HCT116 (cell line): ENCODE data around the gene CDH1. TPM values are rescaled to one million over a fixed set of nuclear protein-coding genes. Genes with fewer than 3 reads are reported as not detected.

Experiments used
- ATAC-seq: fragments of 200-7000 bp; cut with Tn5 transposase; 2 replicates; pipeline ENCODE4 v1.9.1; 2020; ENCODE audit warnings: mild to moderate bottlenecking, moderate library complexity
- BruUV-seq: library from RNA; stranded (reverse); fragments of 400-500 nt; replicated peaks from 2 replicates; lab custom pipeline; 2021; lab: Mats Ljungman, UMichigan
- CTCF ChIA-PET: fragments of 300-600 bp; sonication (Branson Sonifier 250); formaldehyde crosslinking; loops from one replicate; lab custom pipeline; 2021; ENCODE audit warnings: antibody characterized with exemption; lab: Charles Lee
- POLR2A ChIA-PET: fragments of 300-600, 350-600 bp; sonication (Branson Sonifier 250); formaldehyde crosslinking; loops from one replicate; lab custom pipeline; 2021; ENCODE audit warnings: antibody characterized with exemption; lab: Charles Lee
- RAD21 ChIA-PET, 2 experiments: fragments of 300-600 bp; sonication (Branson Sonifier 250); formaldehyde crosslinking; loops; one replicate each; lab custom pipeline; 2023; ENCODE audit warnings: low total read pairs in 2 of 2; ENCODE audit not compliant: uncharacterized antibody in 2 of 2, unreplicated experiment in 2 of 2, low non-redundant PET in 1 of 2; lab: Charles Lee
- DNase-seq: peaks from one replicate; pipeline ENCODE4 v3.0.0-alpha.2; 2010; ENCODE audit warnings: low read depth, low spot score
- H2AFZ ChIP-seq: fragments of 200-600 bp; shearing (Covaris generic), sonication (generic); 2 replicates; pipeline ENCODE4 v1.6.1; 2017; ENCODE audit warnings: low read depth, mixed run types, mixed read lengths, antibody characterized with exemption, low read length; ENCODE audit not compliant: poor library complexity, severe bottlenecking
- H3K27ac ChIP-seq: 2 replicates; pipeline ENCODE4 v1.5.1; 2012; ENCODE audit warnings: low read depth, low read length
- H3K27me3 ChIP-seq: fragments of 200-600 bp; sonication (generic); 2 replicates; pipeline ENCODE4 v1.6.1; 2016; ENCODE audit warnings: mixed run types, low read length, mixed read lengths; ENCODE audit not compliant: insufficient read depth
- H3K36me3 ChIP-seq, 2 experiments: fragments of 200-500 bp in 1 of 2; fragments of 200-600 bp in 1 of 2; sonication (Bioruptor generic) in 1 of 2; sonication (generic) in 1 of 2; 2 replicates each; pipeline versions ENCODE4 v1.5.1 to v1.6.1; 2014 to 2016; ENCODE audit warnings: low read length in 2 of 2, inconsistent platforms in 1 of 2, mixed read lengths in 1 of 2, mixed run types in 1 of 2; ENCODE audit not compliant: insufficient read depth in 2 of 2, control insufficient read depth in 1 of 2
- H3K4me1 ChIP-seq, 2 experiments: fragments of 200-600 bp in 1 of 2; sonication (generic) in 1 of 2; 2 replicates each; pipeline versions ENCODE4 v1.5.1 to v1.6.1; 2012 to 2017; ENCODE audit warnings: low read length in 2 of 2, inconsistent platforms in 1 of 2, mild to moderate bottlenecking in 1 of 2, mixed read lengths in 1 of 2, mixed run types in 1 of 2, moderate library complexity in 1 of 2; ENCODE audit not compliant: insufficient read depth in 2 of 2, control insufficient read depth in 1 of 2
- H3K4me2 ChIP-seq: fragments of 200-600 bp; sonication (generic); 2 replicates; pipeline ENCODE4 v1.6.1; 2017; ENCODE audit warnings: mixed run types, low read length, mixed read lengths
- H3K4me3 ChIP-seq, 2 experiments: fragments of 200-600 bp in 1 of 2; sonication (generic) in 1 of 2; replicated peaks in 1 of 2; 2 replicates each; pipeline ENCODE4 v1.5.1; 2011 to 2016; ENCODE audit warnings: low read length in 2 of 2, control low read depth in 1 of 2, low read depth in 1 of 2, mild to moderate bottlenecking in 1 of 2, mixed read lengths in 1 of 2, mixed run types in 1 of 2
- H3K79me2 ChIP-seq: fragments of 200-600 bp; sonication (generic); 2 replicates; pipeline ENCODE4 v1.6.1; 2017; ENCODE audit warnings: mild to moderate bottlenecking, mixed run types, low read length, moderate library complexity, mixed read lengths; ENCODE audit not compliant: insufficient read depth
- H3K9ac ChIP-seq: fragments of 200-600 bp; sonication (generic); 2 replicates; pipeline ENCODE4 v1.6.1; 2016; ENCODE audit warnings: low read length, mixed read lengths
- H3K9me2 ChIP-seq: fragments of 200-600 bp; sonication (generic), shearing (Covaris generic); 2 replicates; pipeline ENCODE4 v1.6.1; 2017; ENCODE audit warnings: mixed run types, mild to moderate bottlenecking, moderate library complexity; ENCODE audit not compliant: insufficient read depth
- H3K9me3 ChIP-seq, 2 experiments: fragments of 200-500 bp in 1 of 2; fragments of 200-600 bp in 1 of 2; sonication (Bioruptor generic) in 1 of 2; sonication (generic) in 1 of 2; 2 replicates each; pipeline ENCODE4 v1.6.1; 2014 to 2017; ENCODE audit warnings: low read length in 2 of 2, mixed read lengths in 2 of 2, inconsistent platforms in 1 of 2, low read depth in 1 of 2, mild to moderate bottlenecking in 1 of 2, mixed run types in 1 of 2, moderate library complexity in 1 of 2; ENCODE audit not compliant: control insufficient read depth in 1 of 2, insufficient read depth in 1 of 2
- H4K20me1 ChIP-seq: fragments of 200-600 bp; sonication (generic), shearing (Covaris generic); 2 replicates; pipeline ENCODE4 v1.6.1; 2017; ENCODE audit warnings: mixed run types, mild to moderate bottlenecking, moderate library complexity; ENCODE audit not compliant: insufficient read depth
- ATF3 ChIP-seq: IDR thresholded peaks from 2 replicates; pipeline ENCODE4 v1.6.1; 2012
- CEBPB ChIP-seq: IDR thresholded peaks from 2 replicates; pipeline ENCODE4 v1.6.1; 2012; ENCODE audit warnings: low read depth
- CTCF ChIP-seq, 3 experiments: fragments of 200-600 bp in 1 of 3; sonication (generic) in 1 of 3; IDR thresholded peaks in 2 of 3; conservative IDR thresholded peaks in 1 of 3; 2 replicates each; pipeline ENCODE4 v1.5.1; 2012 to 2017; ENCODE audit warnings: low read depth in 2 of 3, low read length in 2 of 3, antibody characterized with exemption in 1 of 3, borderline replicate concordance in 1 of 3, control low read depth in 1 of 3, mild to moderate bottlenecking in 1 of 3, mixed read lengths in 1 of 3, mixed run types in 1 of 3, moderate library complexity in 1 of 3; ENCODE audit not compliant: insufficient read depth in 1 of 3
- ELF1 ChIP-seq: IDR thresholded peaks from 2 replicates; pipeline ENCODE4 v1.6.1; 2012; ENCODE audit warnings: low read depth, borderline replicate concordance
- EZH2 ChIP-seq: fragments of 200-600 bp; sonication (generic); IDR thresholded peaks from 2 replicates; pipeline ENCODE4 v1.6.1; 2017; ENCODE audit warnings: antibody characterized with exemption, mixed run types
- EZH2phosphoT487 ChIP-seq: fragments of 200-600 bp; IDR thresholded peaks from 2 replicates; pipeline ENCODE4 v1.6.1; 2018; ENCODE audit warnings: antibody characterized with exemption, borderline replicate concordance
- MAX ChIP-seq: IDR thresholded peaks from 2 replicates; pipeline ENCODE4 v1.6.1; 2012
- RAD21 ChIP-seq: IDR thresholded peaks from 2 replicates; pipeline ENCODE4 v1.6.1; 2012; ENCODE audit warnings: low read depth, mild to moderate bottlenecking
- SIN3A ChIP-seq: IDR thresholded peaks from 2 replicates; pipeline ENCODE4 v1.6.1; 2012; ENCODE audit warnings: low read depth
- SRF ChIP-seq: IDR thresholded peaks from 2 replicates; pipeline ENCODE4 v1.6.1; 2012; ENCODE audit warnings: low read depth
- TCF7L2 ChIP-seq: IDR thresholded peaks from 2 replicates; pipeline ENCODE4 v1.7.0; 2011; ENCODE audit warnings: borderline replicate concordance, inconsistent platforms; ENCODE audit not compliant: insufficient read depth, insufficient read length; ENCODE audit errors: extremely low read depth
- ZFX ChIP-seq: fragments of 450-650 bp; IDR thresholded peaks from 2 replicates; pipeline ENCODE4 v1.6.1; 2017
- ZNF274 ChIP-seq: fragments of 200-500 bp; sonication (Bioruptor generic); IDR thresholded peaks from 2 replicates; pipeline ENCODE4 v1.6.1; 2014; ENCODE audit warnings: mild to moderate bottlenecking, low read depth, low read length, inconsistent platforms
- intact Hi-C: fragments of 100-400 bp; cut with micrococcal nuclease; formaldehyde crosslinking; loops from 2 replicates; pipeline ENCODE4 v1.10.0; 2022
- total RNA-seq: library from RNA; stranded (reverse); gene quantifications from one replicate; pipeline ENCODE4 v1.2.1, GENCODE V29; 2021; ENCODE audit not compliant: unreplicated experiment

Gene CDH1
- total RNA-seq, 1 experiment from 2014 or later = 73.2 TPM

GRCh38 chr16:68814516-68814915 is 77.4 kb downstream of the CDH1 start:
- Histone ChIP-seq H3K9me2 (no peaks in the 10 kb centered on the region), H3K79me2 (no peaks in the 10 kb centered on the region), H3K4me1 (no peaks in the 10 kb centered on the region), H3K36me3 (peaks cover 38 to 43% of the 10 kb centered on the region in 2 experiments), H2AFZ (no peak overlapping the region), H4K20me1 (no peaks in the 10 kb centered on the region), H3K4me3 (no peak overlapping the region), H3K27me3 (no peaks in the 10 kb centered on the region), H3K9me3 (no peaks in the 10 kb centered on the region), H3K9ac (no peak overlapping the region), H3K27ac (no peak overlapping the region), H3K4me2 (no peak overlapping the region)
- ATAC-seq (no peak), DNase-seq (no peak)
- BruUV-seq = no TSS peak
- intact Hi-C loops = no loop called here
- ChIA-PET CTCF (interaction anchor here (0.6 kb wide), 1 partner anchor 994 kb away, joined by 3 read pairs; no protein-coding TSS in a partner anchor), RAD21 (no interaction called here), POLR2A (no interaction called here)
- TF ChIP-seq ZNF274 (no peak), CTCF (IDR thresholded peaks at IDR 0.05 in 2 of 3, conservative IDR thresholded peaks at IDR 0.05 in 1 of 3; ENCODE audit: borderline replicate concordance in 1 of 3, insufficient read depth in 1 of 3, low read depth in 2 of 3, low read length in 2 of 3) (no peak), CEBPB (no peak), TCF7L2 (no peak), ZFX (no peak), EZH2phosphoT487 (no peak), ELF1 (no peak), SRF (no peak), EZH2 (no peak), ATF3 (no peak), MAX (no peak), RAD21 (no peak), SIN3A (no peak)
